Measurements from ENCODE around the gene CTSO. TPM values are rescaled to one million over a fixed set of nuclear protein-coding genes. Genes with fewer than 3 reads are reported as not detected.

The CTSO gene, protein sequence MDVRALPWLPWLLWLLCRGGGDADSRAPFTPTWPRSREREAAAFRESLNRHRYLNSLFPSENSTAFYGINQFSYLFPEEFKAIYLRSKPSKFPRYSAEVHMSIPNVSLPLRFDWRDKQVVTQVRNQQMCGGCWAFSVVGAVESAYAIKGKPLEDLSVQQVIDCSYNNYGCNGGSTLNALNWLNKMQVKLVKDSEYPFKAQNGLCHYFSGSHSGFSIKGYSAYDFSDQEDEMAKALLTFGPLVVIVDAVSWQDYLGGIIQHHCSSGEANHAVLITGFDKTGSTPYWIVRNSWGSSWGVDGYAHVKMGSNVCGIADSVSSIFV
- total RNA-seq, result 8.7 TPM

DNA sequence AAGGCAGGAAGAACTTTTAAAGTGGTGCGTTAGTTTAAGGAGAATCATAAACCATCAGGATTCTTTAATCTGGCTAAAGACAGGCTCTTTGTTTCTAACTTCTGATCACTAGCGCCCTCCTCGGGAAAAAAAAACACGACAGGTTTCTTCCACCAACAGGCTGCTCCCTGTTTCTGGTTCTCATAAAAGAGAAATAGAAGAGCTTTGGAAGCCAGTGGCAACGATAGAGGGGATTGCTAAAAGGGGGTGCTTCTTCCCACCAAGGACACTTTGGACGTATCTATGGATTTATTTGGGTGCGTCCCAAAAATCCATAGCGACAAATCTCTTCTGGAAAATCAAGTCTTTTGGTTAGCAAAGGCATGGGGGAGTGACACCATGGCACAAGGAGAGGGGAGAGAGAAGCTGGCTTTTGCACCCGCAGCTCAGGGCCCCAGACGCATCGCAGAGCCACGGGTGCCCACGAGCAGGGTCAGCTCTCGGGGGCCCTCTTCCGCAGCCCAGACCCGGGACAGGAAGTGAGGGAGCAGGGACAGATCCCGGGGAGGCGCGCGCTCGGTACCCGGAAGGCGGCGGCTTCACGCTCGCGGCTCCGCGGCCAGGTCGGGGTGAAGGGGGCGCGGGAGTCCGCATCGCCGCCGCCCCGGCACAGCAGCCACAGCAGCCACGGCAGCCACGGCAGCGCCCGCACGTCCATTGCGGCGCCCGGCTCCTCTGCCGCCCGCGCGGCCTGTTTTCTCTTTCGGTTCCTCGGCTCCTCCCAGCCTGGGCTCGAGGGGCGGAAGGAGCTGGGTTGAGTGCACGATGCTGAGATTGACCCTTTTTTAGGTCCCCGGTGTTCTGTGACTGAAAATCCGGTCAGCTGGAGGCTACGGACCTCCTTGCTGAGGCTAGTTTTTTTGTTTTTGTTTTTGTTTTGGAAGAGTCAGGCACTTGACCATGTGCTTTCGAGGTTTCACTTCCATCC is at the start of gene CTSO:
TSS of gene CTSO (minus strand) at position 716 of the 967 bp plus-strand sequence. CDS start at position 697, 19 bp downstream.
- DNase-seq, result peak; percentile 70

DNA sequence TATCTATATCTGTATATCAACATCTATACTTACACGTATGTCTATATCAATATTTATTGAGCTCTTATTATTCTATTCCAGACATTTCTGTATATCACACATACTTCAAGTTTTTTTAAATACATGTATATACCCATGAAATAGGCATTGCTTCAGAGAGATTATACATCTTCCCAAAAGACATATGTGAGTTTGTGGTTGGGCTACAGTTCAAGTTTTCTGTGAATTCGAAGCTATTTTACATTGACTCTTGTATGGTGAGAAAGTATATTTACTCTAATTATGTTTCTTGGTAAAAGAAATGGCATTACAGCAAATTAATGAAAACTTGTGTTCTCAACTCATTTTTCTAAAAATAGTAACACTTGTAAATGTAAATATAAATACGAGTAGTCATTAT is 46.8 kb upstream of the CTSO start:
- DNase-seq, result no peak

DNA sequence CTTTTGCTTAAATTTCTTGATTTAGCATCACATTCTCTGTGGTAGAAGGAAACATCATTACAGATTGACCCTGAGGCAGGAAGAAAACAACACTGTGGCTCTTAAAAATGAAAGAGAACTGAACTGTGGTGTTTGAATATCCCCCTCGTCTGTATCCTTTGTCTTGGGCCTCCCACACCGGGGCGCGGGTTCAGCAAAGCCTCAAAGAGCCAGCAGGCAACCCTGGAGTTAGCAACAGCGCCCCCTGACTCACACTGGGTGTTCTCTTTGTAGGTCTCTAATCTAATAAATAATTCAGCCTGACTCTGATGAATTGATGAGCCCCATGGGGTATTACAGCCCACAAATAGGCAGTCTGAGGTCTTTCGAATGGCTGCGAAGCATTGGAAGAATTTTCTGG is 46.1 kb upstream of the CTSO start:
- no peak for DNase-seq

DNA sequence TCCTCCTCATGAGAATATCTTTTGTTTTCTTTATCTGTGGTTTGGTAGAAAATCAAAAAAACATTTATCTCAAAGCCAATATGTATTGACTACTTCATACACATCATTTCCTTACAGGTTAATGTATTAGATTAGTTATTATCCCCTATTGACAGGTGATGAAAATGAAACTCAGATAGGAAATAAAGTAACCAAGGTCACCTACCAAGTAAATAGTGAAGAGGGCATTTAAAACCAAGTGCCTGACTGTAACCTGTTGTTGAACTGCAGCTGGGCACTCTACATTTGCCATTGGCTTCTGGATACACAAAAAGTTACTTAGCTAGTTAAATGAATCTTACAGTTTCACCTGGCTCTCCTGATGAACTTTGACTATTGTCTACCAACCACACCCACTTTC is 41.4 kb upstream of the CTSO start:
- no peak for DNase-seq

DNA sequence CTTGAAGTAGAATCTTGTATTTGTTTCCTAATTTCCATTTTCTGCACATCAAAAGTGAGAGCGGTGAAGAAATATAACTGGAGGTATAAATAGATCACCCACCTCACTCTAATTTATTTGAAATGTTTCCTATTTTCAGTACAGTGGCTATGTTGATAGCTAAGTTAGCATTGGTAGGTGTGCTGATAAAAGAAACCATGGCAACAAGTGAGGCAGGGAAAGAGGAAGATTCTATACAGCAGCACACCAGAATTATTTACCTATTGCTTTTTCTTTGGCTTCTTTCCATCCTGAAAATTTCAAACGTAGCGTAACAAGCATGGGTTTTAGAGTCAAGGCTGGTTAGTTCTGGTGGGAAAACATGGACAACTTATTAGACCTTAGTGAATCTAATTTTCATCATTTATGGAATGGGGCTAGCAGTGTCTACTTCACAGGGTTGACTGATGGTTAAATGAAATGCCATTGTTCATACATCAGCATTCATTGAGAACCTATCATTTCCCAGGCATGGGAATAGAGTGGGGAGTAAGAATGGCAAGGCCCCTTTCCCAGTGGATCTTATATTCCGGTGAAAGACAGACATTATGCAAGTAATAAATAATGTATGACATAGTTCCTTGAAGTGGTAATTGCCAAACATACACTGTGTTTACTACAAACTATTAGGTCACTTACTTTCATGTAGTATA is 30.6 kb upstream of the CTSO start:
- no peak for DNase-seq

DNA sequence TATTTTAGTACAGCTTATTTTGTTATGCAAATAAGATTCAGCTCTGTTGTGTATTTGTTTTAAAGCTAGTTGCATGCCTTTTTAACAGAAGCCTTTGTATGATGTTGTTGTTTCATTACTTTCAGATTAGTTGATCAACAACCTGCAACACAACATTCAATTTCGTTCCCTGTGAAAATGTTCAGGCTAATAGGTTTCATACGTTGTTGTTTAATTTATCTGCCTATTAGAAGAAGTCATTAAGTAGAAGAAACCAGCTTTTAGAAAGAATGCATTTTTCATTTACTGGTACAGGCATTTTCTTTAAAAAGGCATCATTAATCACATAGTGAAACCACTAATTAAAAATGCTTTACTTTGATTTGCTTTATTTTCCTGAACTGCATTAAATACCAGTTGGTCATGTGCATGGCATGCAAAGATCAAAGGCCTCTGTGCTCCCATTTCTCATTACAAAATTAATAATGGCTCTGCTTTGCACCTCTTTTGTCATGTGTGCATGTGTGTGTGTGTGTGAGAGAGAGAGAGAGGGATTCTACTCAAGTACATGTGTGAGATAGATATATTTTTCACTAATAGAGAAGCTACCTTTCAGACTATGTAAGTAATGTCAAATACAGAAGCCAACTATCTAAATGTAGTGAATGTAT is 29.2 kb upstream of the CTSO start:
- DNase-seq, result no peak

DNA sequence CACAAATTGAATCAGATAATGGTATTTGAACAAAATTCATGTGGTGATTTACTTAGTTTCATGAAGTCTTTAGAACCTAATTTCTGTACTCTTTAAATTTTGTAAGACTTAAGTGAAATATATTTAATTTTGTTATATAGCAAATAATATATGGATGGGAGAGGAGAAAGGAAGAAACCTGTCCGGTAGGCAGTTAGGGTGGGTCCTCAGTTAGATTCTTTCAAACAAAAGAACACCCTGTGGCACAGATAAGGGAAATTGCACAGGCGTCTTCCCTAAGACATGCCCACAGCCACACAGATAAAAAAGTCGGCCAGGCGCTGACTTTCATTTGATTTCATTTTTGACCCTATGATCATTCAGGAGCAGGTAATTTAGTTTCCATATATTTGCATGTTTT is 25.1 kb upstream of the CTSO start:
- no peak for DNase-seq

DNA sequence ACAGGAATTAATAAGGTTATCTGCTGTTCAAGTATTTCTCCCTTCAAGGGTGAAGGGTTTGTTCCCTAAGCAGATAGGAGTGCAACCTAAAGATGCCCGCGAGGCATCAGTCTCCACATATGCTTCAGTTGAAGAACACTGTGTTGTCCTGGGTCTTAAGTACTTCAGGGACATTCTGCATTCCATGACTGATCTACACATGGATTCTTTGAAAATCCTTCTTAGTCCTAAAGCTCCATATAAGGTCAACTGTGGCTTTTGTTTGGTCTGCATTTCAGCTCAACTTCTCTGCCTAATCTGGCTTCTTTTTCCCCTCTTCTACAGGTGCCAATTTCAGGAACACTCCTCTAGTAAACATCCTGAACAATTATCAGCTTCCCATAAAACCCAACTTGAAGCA is 21.8 kb upstream of the CTSO start:
- DNase-seq, result no peak

DNA sequence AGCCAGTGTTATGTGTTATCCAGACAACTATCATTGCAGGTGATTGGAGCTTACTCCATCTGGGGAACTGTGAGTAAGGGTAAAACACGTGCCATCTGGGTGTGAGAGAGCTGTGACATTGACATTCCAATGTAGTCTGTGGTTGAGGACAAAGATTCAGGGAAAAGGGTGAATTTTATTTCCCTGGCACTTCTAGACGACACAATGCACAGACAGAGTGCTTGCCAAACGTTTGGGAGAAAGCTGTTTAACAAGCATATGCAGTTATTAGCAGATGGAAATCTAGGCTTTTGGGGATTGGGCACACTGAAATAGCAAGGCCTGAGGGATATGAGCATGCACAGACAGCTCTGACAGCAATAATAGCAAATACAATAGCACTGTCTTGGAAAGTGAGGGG is 21.3 kb upstream of the CTSO start:
- no peak for DNase-seq

DNA sequence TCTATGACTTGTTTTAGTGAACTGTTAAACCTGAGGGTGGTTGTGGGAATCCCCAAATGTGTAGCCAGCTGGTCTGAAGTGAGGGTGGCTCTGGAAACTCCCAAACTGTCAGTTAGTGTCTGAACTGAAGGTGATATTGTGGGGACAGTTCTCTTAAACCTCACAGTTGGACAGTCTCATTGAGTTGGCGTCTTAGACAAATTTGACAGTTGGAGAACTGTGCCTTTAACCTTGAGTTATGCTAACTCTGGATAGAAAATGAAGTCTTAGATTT is 20.7 kb upstream of the CTSO start:
- no peak for DNase-seq

DNA sequence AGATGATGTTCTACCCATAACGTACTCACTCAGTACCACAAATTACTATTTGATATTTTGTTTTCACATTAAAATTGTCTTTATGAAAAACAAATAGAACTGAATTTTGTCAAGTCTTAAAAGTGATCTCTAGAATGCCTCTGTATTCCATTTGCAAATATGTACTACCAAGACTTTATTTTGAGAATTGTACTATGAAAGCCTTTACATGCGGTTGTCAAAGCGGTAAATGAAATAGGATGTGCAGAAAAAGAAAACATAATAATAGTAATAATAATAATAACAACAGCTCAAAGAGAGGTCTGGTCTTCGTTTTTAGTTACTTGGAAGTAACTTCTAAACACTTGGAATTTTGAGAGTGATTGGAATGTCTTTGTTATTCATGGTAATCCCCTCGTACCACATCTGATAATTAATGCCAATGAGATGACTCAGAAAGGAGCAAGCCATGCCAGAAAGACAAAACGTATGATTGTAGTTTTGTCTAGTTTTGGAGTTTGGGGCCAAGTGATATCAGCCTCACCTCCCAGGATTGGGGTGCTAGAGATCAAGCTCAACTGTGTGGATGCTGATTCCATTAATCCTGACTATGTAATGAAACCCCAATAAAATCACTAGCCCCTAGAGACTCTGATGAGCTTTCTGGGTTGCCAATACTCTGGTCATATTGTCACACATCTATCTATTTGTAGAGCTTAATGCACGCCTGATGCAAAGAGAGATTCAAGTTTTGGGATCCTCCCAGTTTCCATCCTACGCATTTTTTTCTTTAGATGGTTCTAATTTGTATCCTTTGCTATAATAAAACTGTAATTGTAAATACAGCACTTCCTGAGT is 20.2 kb upstream of the CTSO start:
- DNase-seq, result no peak

DNA sequence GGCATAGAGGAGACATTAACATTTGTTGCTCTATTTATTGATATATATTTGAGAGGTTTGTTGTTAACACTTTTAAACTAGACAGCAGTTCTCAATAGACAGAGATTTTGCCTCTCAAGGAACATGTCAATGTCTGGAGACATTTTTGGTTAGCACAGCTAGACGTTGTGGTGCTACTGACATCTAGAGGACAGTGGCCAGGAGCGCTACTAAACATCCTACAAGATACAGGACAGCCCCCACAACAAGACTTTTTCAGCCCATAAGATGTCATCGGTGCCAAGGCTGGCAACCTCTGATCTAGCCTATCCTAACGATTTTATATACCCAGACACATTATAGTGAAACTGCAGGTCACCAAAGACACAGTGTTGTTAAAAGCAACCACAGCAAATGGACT is 18.4 kb upstream of the CTSO start:
- DNase-seq, result no peak

DNA sequence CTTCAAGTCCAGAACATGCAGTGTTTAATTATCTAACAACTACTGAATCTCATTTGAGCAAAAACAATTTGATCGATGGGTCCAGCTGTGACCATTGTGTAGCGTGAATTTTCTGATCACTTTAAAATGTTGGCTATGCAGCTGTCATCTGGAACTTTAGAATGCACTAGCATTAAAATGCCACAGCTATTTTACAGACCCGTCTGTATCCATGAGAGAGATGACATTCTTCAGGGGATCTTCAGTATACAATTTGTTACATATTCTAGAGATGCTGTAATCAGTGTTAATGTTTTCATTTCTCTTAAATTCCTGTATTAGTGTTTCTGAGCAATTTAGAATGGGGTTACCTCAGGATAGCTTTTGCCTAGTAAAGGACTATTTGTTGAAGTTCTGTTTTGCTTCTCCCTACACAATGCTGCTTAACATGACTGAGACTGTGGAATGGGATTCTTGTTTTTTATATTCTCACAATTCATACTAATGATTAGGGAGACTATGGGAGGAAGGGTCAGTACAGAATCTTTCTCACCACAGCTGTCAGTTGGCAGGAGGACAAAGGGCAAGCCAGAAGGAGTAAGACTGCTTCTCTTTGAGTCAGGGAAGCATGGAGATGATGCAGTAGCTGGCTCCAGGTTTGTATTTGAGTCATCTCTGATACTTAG is 13.2 kb upstream of the CTSO start:
- no peak for DNase-seq

DNA sequence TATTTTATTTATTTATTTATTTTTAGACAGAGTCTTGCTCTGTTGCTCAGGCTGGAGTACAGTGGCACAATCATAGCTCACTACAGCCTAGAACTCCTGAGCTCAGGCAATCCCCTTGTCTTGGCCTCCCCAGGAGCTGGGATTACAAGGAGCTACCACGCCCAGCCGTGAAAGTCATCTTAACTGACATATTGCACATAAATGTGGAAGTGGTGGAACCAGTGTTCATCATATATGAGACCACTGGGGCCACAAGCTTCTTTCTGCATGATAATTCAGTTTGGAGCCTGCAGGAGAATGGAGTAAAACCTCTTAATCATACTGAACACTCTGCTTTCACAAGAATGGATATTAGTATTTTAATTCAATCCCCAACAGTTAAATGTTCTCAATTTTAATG is 12.5 kb upstream of the CTSO start:
- no peak for DNase-seq

DNA sequence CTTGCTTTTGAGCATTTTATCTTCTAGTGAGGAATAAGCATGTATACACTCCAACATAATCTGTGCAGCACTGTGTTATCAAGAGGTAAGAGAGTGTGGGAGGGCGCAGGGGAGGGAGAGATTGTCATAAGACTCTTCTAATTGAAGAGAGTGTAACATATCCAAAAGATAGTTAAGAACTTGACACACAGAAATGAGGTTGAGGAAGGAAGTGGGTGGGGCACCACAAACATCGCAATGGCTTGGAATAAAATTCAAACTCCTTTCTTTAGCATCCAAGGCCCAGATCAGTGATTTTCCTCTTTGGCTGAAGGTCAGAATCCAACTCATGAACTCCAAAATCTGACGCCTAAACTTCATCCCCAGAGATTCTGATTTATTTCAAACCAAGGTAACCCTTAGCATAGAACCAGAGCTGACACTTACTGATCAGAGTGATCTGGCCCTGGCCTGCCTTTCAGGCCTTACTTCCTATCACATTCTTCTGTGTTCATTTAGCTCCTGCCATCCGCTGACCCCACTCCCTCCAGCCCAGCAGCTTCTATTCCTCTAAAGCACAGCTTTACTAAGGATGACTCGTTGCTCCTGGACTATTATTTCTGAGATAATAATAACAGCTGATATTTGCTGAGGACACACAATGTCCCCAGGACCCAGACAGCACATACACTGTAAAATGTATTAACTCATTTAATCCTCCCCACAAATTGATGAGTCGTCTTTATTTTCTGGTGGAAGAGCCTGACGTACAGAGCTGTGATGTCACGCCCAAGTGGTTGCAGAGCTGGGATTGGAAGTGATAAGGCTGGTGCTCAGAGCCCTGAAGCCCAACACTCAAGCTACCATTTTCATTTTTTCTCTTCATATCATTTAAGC is 10.6 kb upstream of the CTSO start:
- no peak for DNase-seq

DNA sequence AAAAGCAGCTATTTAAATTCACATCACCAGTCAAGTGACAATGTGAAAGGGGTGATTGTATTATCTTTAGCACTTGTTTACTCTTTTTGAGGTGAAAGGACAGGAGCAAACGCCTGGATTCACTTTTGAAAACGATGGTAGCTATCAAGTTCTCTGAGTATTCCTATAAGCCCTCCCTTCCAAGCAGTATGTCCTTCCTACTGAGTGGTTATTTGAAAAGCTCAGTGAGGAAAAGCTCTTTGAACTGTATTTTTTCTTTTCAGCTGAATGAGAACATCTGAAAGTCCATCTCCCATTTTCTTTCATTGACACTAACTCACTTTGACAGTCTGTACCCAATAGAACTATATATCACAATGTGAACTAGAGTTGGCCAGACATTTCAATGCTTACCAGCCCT is 9.1 kb upstream of the CTSO start:
- no peak for DNase-seq

DNA sequence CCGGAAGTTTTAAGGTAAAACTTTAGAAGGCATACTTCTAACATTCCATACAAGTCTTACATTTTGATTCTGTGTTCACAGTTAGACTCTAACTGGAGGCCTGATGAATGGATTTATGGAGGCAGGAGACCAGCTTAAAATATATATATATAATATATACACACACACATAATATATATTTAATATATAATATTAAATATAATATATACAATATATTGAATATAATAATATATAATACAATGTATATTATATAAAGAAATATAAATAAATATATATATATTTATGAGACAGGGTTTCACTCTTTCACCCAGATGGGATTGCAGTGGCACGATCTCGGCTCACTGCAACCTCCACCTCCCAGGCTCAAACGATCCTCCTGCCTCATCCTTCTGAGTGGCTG is 7.9 kb upstream of the CTSO start:
- DNase-seq, result no peak

DNA sequence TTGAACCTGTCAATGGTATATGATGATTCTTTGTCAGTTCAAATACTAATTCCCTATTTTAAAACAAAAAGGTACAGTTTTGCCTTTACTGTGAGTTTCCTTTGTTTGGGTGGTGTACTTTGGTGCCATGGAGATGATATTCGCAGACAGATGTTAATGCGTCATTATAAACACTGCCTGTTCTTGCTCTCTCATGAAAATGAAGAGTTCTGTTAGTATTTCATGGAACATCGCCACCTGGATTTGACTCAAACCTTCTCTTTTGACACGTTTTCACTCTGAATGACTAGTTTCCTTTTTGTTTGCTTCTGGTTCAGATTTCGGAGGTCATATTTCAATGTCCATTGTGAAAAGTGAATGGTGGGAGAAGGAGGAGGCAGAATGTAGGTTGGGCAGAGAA is 6.9 kb upstream of the CTSO start:
- no peak for DNase-seq

DNA sequence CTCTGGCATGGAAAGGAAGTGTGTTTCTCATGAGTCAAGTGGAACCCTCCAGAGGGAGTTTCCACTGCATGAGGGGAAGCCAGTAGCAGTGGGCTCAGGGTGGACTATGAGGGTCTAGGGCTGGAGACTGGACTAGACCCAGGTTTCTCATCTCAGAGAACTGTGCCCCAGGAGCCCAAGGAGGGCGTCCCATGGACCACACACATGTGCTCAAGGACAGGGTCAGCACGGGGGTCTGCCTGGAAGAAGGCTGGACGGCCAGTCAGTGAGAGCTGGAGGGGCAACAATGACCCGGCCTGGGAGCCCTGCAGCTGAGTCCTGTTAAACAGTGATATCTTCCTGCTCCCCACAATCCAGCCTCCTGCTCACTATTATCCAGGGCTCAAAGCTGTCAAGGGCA is 5.8 kb upstream of the CTSO start:
- no peak for DNase-seq

DNA sequence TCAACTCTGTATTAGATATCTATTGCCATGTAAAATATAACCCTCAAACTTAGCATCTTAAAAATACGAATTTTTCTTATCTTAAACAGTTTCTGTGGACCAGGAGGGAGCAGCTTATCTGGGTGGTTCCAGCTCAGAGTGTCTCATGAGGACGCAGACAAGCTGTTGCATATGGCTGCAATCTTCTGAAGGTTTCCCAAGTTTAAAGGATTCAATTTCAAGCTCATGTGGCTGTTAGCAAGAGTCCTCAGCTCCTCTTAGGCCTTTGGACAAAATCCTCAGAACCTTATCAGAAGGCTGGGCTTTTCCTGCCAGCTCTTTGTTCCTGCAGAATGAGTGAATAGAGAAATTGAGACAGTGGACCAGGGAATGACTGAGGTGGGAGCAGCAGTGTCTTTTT is 2.8 kb upstream of the CTSO start:
- DNase-seq, result no peak
